HepG2 (cell line): ENCODE data around the gene CCND1. TPM values are rescaled to one million over a fixed set of nuclear protein-coding genes. Genes with fewer than 3 reads are reported as not detected.

Source experiments
- ARNT ChIP-seq: fragments of 450-650 bp; IDR thresholded peaks from 2 replicates; pipeline ENCODE4 v1.6.1; 2017
- ASH2L ChIP-seq: fragments of 300-600, 200-600 bp; sonication (generic); IDR thresholded peaks from 2 replicates; pipeline ENCODE4 v1.7.0; 2017; ENCODE audit warnings: low read depth, mild to moderate bottlenecking, moderate library complexity, mixed read lengths, low read length; ENCODE audit not compliant: insufficient read length
- EHMT2 ChIP-seq: fragments of 200-600 bp; sonication (generic); IDR thresholded peaks from 2 replicates; pipeline ENCODE4 v1.7.0; 2017; ENCODE audit warnings: antibody characterized with exemption, low read depth, low read length, borderline replicate concordance
- EP300 ChIP-seq, 3 experiments: sonication (generic) in 1 of 3; formaldehyde crosslinking in 1 of 3; IDR thresholded peaks; 2 replicates each; pipeline versions ENCODE4 v1.5.1 to v1.6.1; 2011 to 2020; ENCODE audit warnings: low read depth in 2 of 3, low read length in 2 of 3, borderline replicate concordance in 1 of 3, improper control_type of control experiment in 1 of 3, mild to moderate bottlenecking in 1 of 3, missing genetic modification reagents in 1 of 3, moderate library complexity in 1 of 3
- GABPB1 ChIP-seq: IDR thresholded peaks from 2 replicates; pipeline ENCODE4 v1.6.1; 2016; ENCODE audit warnings: mild to moderate bottlenecking, missing genetic modification reagents, moderate library complexity, missing compliant biosample characterization
- GZF1 ChIP-seq: sonication (generic); formaldehyde crosslinking; IDR thresholded peaks from 2 replicates; pipeline ENCODE4 v1.5.1; 2020; ENCODE audit warnings: mild to moderate bottlenecking, missing genetic modification reagents
- HNRNPK ChIP-seq: fragments of 200-400 bp; formaldehyde crosslinking; IDR thresholded peaks from 2 replicates; pipeline ENCODE4 v1.6.1; 2018; ENCODE audit warnings: low read length, low read depth, moderate library complexity, mild to moderate bottlenecking; ENCODE audit not compliant: poor library complexity, severe bottlenecking
- KDM6A ChIP-seq: IDR thresholded peaks from 2 replicates; pipeline ENCODE4 v1.6.1; 2016; ENCODE audit warnings: low read depth
- KLF6 ChIP-seq: IDR thresholded peaks from 2 replicates; pipeline ENCODE4 v1.8.0; 2016; ENCODE audit warnings: missing biosample characterization, missing genetic modification reagents
- MLXIP ChIP-seq: sonication (generic); formaldehyde crosslinking; IDR thresholded peaks from 2 replicates; pipeline ENCODE4 v1.9.0; 2021; ENCODE audit warnings: missing genetic modification reagents, borderline replicate concordance
- NR2F1 ChIP-seq, 2 experiments: fragments of 450-650 bp in 1 of 2; formaldehyde crosslinking in 1 of 2; IDR thresholded peaks; 2 replicates each; pipeline versions ENCODE4 v1.5.0 to v1.6.1; 2016 to 2020; ENCODE audit warnings: mild to moderate bottlenecking in 1 of 2, missing compliant biosample characterization in 1 of 2, missing genetic modification reagents in 1 of 2, moderate library complexity in 1 of 2
- PAWR ChIP-seq: sonication (generic); formaldehyde crosslinking; IDR thresholded peaks from 2 replicates; pipeline ENCODE4 v1.4.0; 2020; ENCODE audit warnings: missing genetic modification reagents, mild to moderate bottlenecking, borderline replicate concordance
- POLR2AphosphoS5 ChIP-seq: IDR thresholded peaks from 2 replicates; pipeline ENCODE4 v1.6.1; 2012; ENCODE audit warnings: low read depth, low read length
- RCOR2 ChIP-seq: IDR thresholded peaks from 2 replicates; pipeline ENCODE4 v1.6.1; 2016; ENCODE audit warnings: missing biosample characterization, missing genetic modification reagents
- SAP130 ChIP-seq: IDR thresholded peaks from 2 replicates; pipeline ENCODE4 v1.6.1; 2016; ENCODE audit warnings: low read depth
- SRSF4 ChIP-seq: fragments of 200-400 bp; formaldehyde crosslinking; IDR thresholded peaks from one replicate; pipeline ENCODE4 v1.6.1; 2018; ENCODE audit warnings: mild to moderate bottlenecking, low read depth, low read length, moderate library complexity; ENCODE audit not compliant: poor library complexity, severe bottlenecking
- TCF7 ChIP-seq: sonication (generic); IDR thresholded peaks from 2 replicates; pipeline ENCODE4 v1.6.1; 2016; ENCODE audit warnings: antibody characterized with exemption, low read depth
- ZIK1 ChIP-seq: sonication (generic); formaldehyde crosslinking; IDR thresholded peaks from 2 replicates; pipeline ENCODE4 v1.5.0; 2020; ENCODE audit warnings: mild to moderate bottlenecking, low read depth, missing genetic modification reagents, borderline replicate concordance
- ZNF232 ChIP-seq: sonication (generic); formaldehyde crosslinking; IDR thresholded peaks from 2 replicates; pipeline ENCODE4 v1.4.0; 2020; ENCODE audit warnings: missing genetic modification reagents, borderline replicate concordance
- ZNF263 ChIP-seq: sonication (generic); formaldehyde crosslinking; IDR thresholded peaks from 2 replicates; pipeline ENCODE4 v1.4.0; 2020; ENCODE audit warnings: missing genetic modification reagents
- polyA plus RNA-seq, 8 experiments: library from polyadenylated mRNA; depleted of rRNA in 3 of 8; stranded (reverse) in 7 of 8; unstranded in 1 of 8; fragments of >200 nt; fragmentation: Illumina TruSeq in 4 of 8; extraction: Trizol in 4 of 8; gene quantifications; 2 replicates each; pipeline versions ENCODE4 v1.2.1 to v1.2.3, GENCODE V29; 2011 to 2016; ENCODE audit warnings: low read depth in 4 of 8, missing spikeins in 1 of 8, mixed read lengths in 1 of 8; ENCODE audit not compliant: insufficient read depth in 1 of 8
- total RNA-seq, 5 experiments: library from RNA; depleted of rRNA; stranded (reverse); fragments of >200 nt; fragmentation: Illumina TruSeq; extraction: Trizol; gene quantifications; 2 replicates each; pipeline ENCODE4 v1.2.3, GENCODE V29; 2016; ENCODE audit warnings: low read depth in 1 of 5
- TF ChIP-seq, protein P1 (sequence below): IDR thresholded peaks from 2 replicates; pipeline ENCODE4 v1.6.1; 2012; ENCODE audit warnings: inconsistent platforms
- TF ChIP-seq, protein P2 (sequence below): sonication (generic); formaldehyde crosslinking; IDR thresholded peaks from 2 replicates; pipeline ENCODE4 v1.8.0; 2022; ENCODE audit warnings: low read depth, missing genetic modification reagents
- TF ChIP-seq, protein P3 (sequence below): sonication (generic); formaldehyde crosslinking; IDR thresholded peaks from 2 replicates; pipeline ENCODE4 v1.4.0; 2020; ENCODE audit warnings: missing genetic modification reagents

CCND1 gene
- total and polyA plus RNA-seq, 2 of the 13 experiments (the other 11 are each of a cell fraction or from before 2014, with no cell fraction given): 107 to 136 TPM

DNA sequence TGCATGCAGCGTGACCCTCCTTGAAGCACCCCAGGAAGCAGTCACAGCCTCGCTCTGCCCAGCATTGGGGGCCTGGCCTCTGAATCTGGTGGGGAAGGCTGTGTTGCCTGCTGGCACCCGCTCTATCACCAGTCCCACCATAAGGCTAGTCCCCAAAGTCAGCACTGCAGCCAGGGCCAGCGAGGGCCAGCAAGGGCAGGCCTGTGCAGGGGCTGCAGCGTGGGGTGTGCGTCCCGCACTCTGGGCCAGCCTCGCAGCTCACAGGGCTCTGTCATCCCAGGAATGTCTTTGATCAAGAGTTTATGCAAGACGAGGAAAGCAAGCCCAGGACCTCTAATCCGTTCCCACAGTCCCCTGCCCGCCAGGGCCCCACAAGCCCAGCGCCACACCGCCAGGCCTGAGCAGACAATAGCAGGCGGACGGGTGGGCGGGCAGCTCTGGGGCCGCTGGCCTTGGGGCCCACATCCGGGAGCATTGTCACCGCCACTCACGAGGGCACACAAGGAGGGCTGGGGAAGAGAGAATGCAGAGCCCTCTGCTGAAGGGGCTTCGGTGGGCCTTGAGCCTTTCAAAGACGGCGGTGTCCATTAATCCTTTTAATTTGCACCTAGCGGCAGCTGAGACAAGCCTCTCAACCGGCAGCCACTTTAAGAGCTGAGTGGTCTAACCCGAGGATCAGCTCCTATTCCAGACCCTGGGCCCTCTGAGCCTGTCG lies 17.1 kb downstream of the CCND1 start (continued):
- TF ChIP-seq POLR2AphosphoS5 (peak; percentile 28; the same call in 1 of the 2 replicates), EHMT2 (no peak), MLXIP (CRISPR knock-in tag) (0 out of 2 replicates have a peak, but pooled peaks have one; percentile 19), RCOR2 (CRISPR knock-in tag) (peak; percentile 66; the same call in 1 of the 2 replicates), ZNF232 (CRISPR knock-in tag) (no peak), ARNT (no peak), GZF1 (no peak), KDM6A (CRISPR knock-in tag) (peak; percentile 89), ZNF263 (CRISPR knock-in tag) (no peak), TCF7 (peak; percentile 94), GABPB1 (CRISPR knock-in tag) (peak; percentile 89), EP300 (IDR thresholded peaks at IDR 0.05; ENCODE audit: low read depth in 2 of 2, low read length in 2 of 2) (peak; percentile 91), EP300 (CRISPR knock-in tag; IDR thresholded peaks at IDR 0.05; ENCODE audit: borderline replicate concordance) (peak; percentile 90), ASH2L (peak; percentile 80), SAP130 (CRISPR knock-in tag) (peak; percentile 83), KLF6 (CRISPR knock-in tag) (peak; percentile 63; the same call in 1 of the 2 replicates), NR2F1 (CRISPR knock-in tag; IDR thresholded peaks at IDR 0.05) (no peak), ZIK1 (CRISPR knock-in tag) (no peak), SRSF4 (no peak), PAWR (no peak), HNRNPK (no peak)
- TF ChIP-seq, protein P1, sequence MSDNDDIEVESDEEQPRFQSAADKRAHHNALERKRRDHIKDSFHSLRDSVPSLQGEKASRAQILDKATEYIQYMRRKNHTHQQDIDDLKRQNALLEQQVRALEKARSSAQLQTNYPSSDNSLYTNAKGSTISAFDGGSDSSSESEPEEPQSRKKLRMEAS: peak; percentile 90
- TF ChIP-seq, protein P2, sequence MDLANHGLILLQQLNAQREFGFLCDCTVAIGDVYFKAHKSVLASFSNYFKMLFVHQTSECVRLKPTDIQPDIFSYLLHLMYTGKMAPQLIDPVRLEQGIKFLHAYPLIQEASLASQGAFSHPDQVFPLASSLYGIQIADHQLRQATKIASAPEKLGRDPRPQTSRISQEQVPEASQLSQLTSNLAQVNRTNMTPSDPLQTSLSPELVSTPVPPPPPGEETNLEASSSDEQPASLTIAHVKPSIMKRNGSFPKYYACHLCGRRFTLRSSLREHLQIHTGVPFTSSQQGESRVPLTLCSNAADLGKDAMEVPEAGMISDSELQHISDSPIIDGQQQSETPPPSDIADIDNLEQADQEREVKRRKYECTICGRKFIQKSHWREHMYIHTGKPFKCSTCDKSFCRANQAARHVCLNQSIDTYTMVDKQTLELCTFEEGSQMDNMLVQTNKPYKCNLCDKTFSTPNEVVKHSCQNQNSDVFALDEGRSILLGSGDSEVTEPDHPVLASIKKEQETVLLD (CRISPR knock-in tag): peak; percentile 66
- TF ChIP-seq, protein P3, sequence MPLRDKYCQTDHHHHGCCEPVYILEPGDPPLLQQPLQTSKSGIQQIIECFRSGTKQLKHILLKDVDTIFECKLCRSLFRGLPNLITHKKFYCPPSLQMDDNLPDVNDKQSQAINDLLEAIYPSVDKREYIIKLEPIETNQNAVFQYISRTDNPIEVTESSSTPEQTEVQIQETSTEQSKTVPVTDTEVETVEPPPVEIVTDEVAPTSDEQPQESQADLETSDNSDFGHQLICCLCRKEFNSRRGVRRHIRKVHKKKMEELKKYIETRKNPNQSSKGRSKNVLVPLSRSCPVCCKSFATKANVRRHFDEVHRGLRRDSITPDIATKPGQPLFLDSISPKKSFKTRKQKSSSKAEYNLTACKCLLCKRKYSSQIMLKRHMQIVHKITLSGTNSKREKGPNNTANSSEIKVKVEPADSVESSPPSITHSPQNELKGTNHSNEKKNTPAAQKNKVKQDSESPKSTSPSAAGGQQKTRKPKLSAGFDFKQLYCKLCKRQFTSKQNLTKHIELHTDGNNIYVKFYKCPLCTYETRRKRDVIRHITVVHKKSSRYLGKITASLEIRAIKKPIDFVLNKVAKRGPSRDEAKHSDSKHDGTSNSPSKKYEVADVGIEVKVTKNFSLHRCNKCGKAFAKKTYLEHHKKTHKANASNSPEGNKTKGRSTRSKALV: 0 out of 2 replicates have a peak, but pooled peaks have one; percentile 36
